Peyer's patch (tissue), 4 donors: ENCODE measurements around the gene RMND5A.

ENCODE experiments used
- CTCF ChIP-seq, 6 experiments: fragments of 450-650 bp in 4 of 6; fragments of 200-600 bp in 2 of 6; sonication (generic) in 1 of 6; IDR thresholded peaks; one replicate each; pipeline ENCODE4 v1.5.1; 2017 to 2019; ENCODE audit warnings: antibody characterized with exemption in 6 of 6, mild to moderate bottlenecking in 3 of 6, moderate library complexity in 1 of 6
- POLR2A ChIP-seq, 2 donors: fragments of 450-650 bp; IDR thresholded peaks; one replicate each; pipeline ENCODE4 v1.5.1; 2017; ENCODE audit warnings: antibody characterized with exemption in 2 of 2, mild to moderate bottlenecking in 2 of 2, moderate library complexity in 2 of 2

GRCh38 chr2:86673986-86674670, 46.0 kb upstream of the RMND5A start:
- TF ChIP-seq CTCF (IDR thresholded peaks at IDR 0.05) (no peak), POLR2A (IDR thresholded peaks at IDR 0.05) (no peak)
